HCT116 (cell line): ENCODE measurements around the gene ITGBL1. TPM values are rescaled to one million over a fixed set of nuclear protein-coding genes. Genes with fewer than 3 reads are reported as not detected.

Experiments used
- ATAC-seq: fragments of 200-7000 bp; cut with Tn5 transposase; 2 replicates; pipeline ENCODE4 v1.9.1; 2020; ENCODE audit warnings: mild to moderate bottlenecking, moderate library complexity
- BruUV-seq: library from RNA; stranded (reverse); fragments of 400-500 nt; replicated peaks from 2 replicates; lab custom pipeline; 2021; lab: Mats Ljungman, UMichigan
- CTCF ChIA-PET: fragments of 300-600 bp; sonication (Branson Sonifier 250); formaldehyde crosslinking; loops from one replicate; lab custom pipeline; 2021; ENCODE audit warnings: antibody characterized with exemption; lab: Charles Lee
- POLR2A ChIA-PET: fragments of 300-600, 350-600 bp; sonication (Branson Sonifier 250); formaldehyde crosslinking; loops from one replicate; lab custom pipeline; 2021; ENCODE audit warnings: antibody characterized with exemption; lab: Charles Lee
- RAD21 ChIA-PET, 2 experiments: fragments of 300-600 bp; sonication (Branson Sonifier 250); formaldehyde crosslinking; loops; one replicate each; lab custom pipeline; 2023; ENCODE audit warnings: low total read pairs in 2 of 2; ENCODE audit not compliant: uncharacterized antibody in 2 of 2, unreplicated experiment in 2 of 2, low non-redundant PET in 1 of 2; lab: Charles Lee
- DNase-seq: peaks from one replicate; pipeline ENCODE4 v3.0.0-alpha.2; 2010; ENCODE audit warnings: low read depth, low spot score
- H2AFZ ChIP-seq: fragments of 200-600 bp; shearing (Covaris generic), sonication (generic); 2 replicates; pipeline ENCODE4 v1.6.1; 2017; ENCODE audit warnings: low read depth, mixed run types, mixed read lengths, antibody characterized with exemption, low read length; ENCODE audit not compliant: poor library complexity, severe bottlenecking
- H3K27ac ChIP-seq: 2 replicates; pipeline ENCODE4 v1.5.1; 2012; ENCODE audit warnings: low read depth, low read length
- H3K27me3 ChIP-seq: fragments of 200-600 bp; sonication (generic); 2 replicates; pipeline ENCODE4 v1.6.1; 2016; ENCODE audit warnings: mixed run types, low read length, mixed read lengths; ENCODE audit not compliant: insufficient read depth
- H3K36me3 ChIP-seq, 2 experiments: fragments of 200-500 bp in 1 of 2; fragments of 200-600 bp in 1 of 2; sonication (Bioruptor generic) in 1 of 2; sonication (generic) in 1 of 2; 2 replicates each; pipeline versions ENCODE4 v1.5.1 to v1.6.1; 2014 to 2016; ENCODE audit warnings: low read length in 2 of 2, inconsistent platforms in 1 of 2, mixed read lengths in 1 of 2, mixed run types in 1 of 2; ENCODE audit not compliant: insufficient read depth in 2 of 2, control insufficient read depth in 1 of 2
- H3K4me1 ChIP-seq, 2 experiments: fragments of 200-600 bp in 1 of 2; sonication (generic) in 1 of 2; 2 replicates each; pipeline versions ENCODE4 v1.5.1 to v1.6.1; 2012 to 2017; ENCODE audit warnings: low read length in 2 of 2, inconsistent platforms in 1 of 2, mild to moderate bottlenecking in 1 of 2, mixed read lengths in 1 of 2, mixed run types in 1 of 2, moderate library complexity in 1 of 2; ENCODE audit not compliant: insufficient read depth in 2 of 2, control insufficient read depth in 1 of 2
- H3K4me2 ChIP-seq: fragments of 200-600 bp; sonication (generic); 2 replicates; pipeline ENCODE4 v1.6.1; 2017; ENCODE audit warnings: mixed run types, low read length, mixed read lengths
- H3K4me3 ChIP-seq, 2 experiments: fragments of 200-600 bp in 1 of 2; sonication (generic) in 1 of 2; replicated peaks in 1 of 2; 2 replicates each; pipeline ENCODE4 v1.5.1; 2011 to 2016; ENCODE audit warnings: low read length in 2 of 2, control low read depth in 1 of 2, low read depth in 1 of 2, mild to moderate bottlenecking in 1 of 2, mixed read lengths in 1 of 2, mixed run types in 1 of 2
- H3K79me2 ChIP-seq: fragments of 200-600 bp; sonication (generic); 2 replicates; pipeline ENCODE4 v1.6.1; 2017; ENCODE audit warnings: mild to moderate bottlenecking, mixed run types, low read length, moderate library complexity, mixed read lengths; ENCODE audit not compliant: insufficient read depth
- H3K9ac ChIP-seq: fragments of 200-600 bp; sonication (generic); 2 replicates; pipeline ENCODE4 v1.6.1; 2016; ENCODE audit warnings: low read length, mixed read lengths
- H3K9me2 ChIP-seq: fragments of 200-600 bp; sonication (generic), shearing (Covaris generic); 2 replicates; pipeline ENCODE4 v1.6.1; 2017; ENCODE audit warnings: mixed run types, mild to moderate bottlenecking, moderate library complexity; ENCODE audit not compliant: insufficient read depth
- H3K9me3 ChIP-seq, 2 experiments: fragments of 200-500 bp in 1 of 2; fragments of 200-600 bp in 1 of 2; sonication (Bioruptor generic) in 1 of 2; sonication (generic) in 1 of 2; 2 replicates each; pipeline ENCODE4 v1.6.1; 2014 to 2017; ENCODE audit warnings: low read length in 2 of 2, mixed read lengths in 2 of 2, inconsistent platforms in 1 of 2, low read depth in 1 of 2, mild to moderate bottlenecking in 1 of 2, mixed run types in 1 of 2, moderate library complexity in 1 of 2; ENCODE audit not compliant: control insufficient read depth in 1 of 2, insufficient read depth in 1 of 2
- H4K20me1 ChIP-seq: fragments of 200-600 bp; sonication (generic), shearing (Covaris generic); 2 replicates; pipeline ENCODE4 v1.6.1; 2017; ENCODE audit warnings: mixed run types, mild to moderate bottlenecking, moderate library complexity; ENCODE audit not compliant: insufficient read depth
- CBX3 ChIP-seq: IDR thresholded peaks from 2 replicates; pipeline ENCODE4 v1.6.1; 2012; ENCODE audit warnings: low read depth
- EGR1 ChIP-seq: IDR thresholded peaks from 2 replicates; pipeline ENCODE4 v1.6.1; 2012; ENCODE audit warnings: low read depth
- EZH2 ChIP-seq: fragments of 200-600 bp; sonication (generic); IDR thresholded peaks from 2 replicates; pipeline ENCODE4 v1.6.1; 2017; ENCODE audit warnings: antibody characterized with exemption, mixed run types
- JUND ChIP-seq: IDR thresholded peaks from 2 replicates; pipeline ENCODE4 v1.6.1; 2012
- POLR2AphosphoS5 ChIP-seq: IDR thresholded peaks from 2 replicates; pipeline ENCODE4 v1.6.1; 2011; ENCODE audit warnings: mild to moderate bottlenecking, low read depth, low read length, moderate library complexity
- RAD21 ChIP-seq: IDR thresholded peaks from 2 replicates; pipeline ENCODE4 v1.6.1; 2012; ENCODE audit warnings: low read depth, mild to moderate bottlenecking
- SIN3A ChIP-seq: IDR thresholded peaks from 2 replicates; pipeline ENCODE4 v1.6.1; 2012; ENCODE audit warnings: low read depth
- SP1 ChIP-seq: IDR thresholded peaks from 2 replicates; pipeline ENCODE4 v1.6.1; 2012; ENCODE audit warnings: low read depth
- SRF ChIP-seq: IDR thresholded peaks from 2 replicates; pipeline ENCODE4 v1.6.1; 2012; ENCODE audit warnings: low read depth
- YY1 ChIP-seq: IDR thresholded peaks from 2 replicates; pipeline ENCODE4 v1.6.1; 2011; ENCODE audit warnings: low read length, low read depth, moderate library complexity, mild to moderate bottlenecking; ENCODE audit not compliant: insufficient replicate concordance; ENCODE audit errors: extremely low read depth
- ZFX ChIP-seq: fragments of 450-650 bp; IDR thresholded peaks from 2 replicates; pipeline ENCODE4 v1.6.1; 2017
- ZNF274 ChIP-seq: fragments of 200-500 bp; sonication (Bioruptor generic); IDR thresholded peaks from 2 replicates; pipeline ENCODE4 v1.6.1; 2014; ENCODE audit warnings: mild to moderate bottlenecking, low read depth, low read length, inconsistent platforms
- intact Hi-C: fragments of 100-400 bp; cut with micrococcal nuclease; formaldehyde crosslinking; loops from 2 replicates; pipeline ENCODE4 v1.10.0; 2022
- total RNA-seq: library from RNA; stranded (reverse); gene quantifications from one replicate; pipeline ENCODE4 v1.2.1, GENCODE V29; 2021; ENCODE audit not compliant: unreplicated experiment
- TF ChIP-seq, protein P1 (sequence below): IDR thresholded peaks from 2 replicates; pipeline ENCODE4 v1.6.1; 2012
- TF ChIP-seq, protein P2 (sequence below): IDR thresholded peaks from 2 replicates; pipeline ENCODE4 v1.6.1; 2012
- TF ChIP-seq, protein P3 (sequence below): IDR thresholded peaks from 2 replicates; pipeline ENCODE4 v1.6.1; 2012; ENCODE audit warnings: low read depth

Gene ITGBL1
- total RNA-seq, 1 experiment from 2014 or later, result 0.66 TPM

DNA sequence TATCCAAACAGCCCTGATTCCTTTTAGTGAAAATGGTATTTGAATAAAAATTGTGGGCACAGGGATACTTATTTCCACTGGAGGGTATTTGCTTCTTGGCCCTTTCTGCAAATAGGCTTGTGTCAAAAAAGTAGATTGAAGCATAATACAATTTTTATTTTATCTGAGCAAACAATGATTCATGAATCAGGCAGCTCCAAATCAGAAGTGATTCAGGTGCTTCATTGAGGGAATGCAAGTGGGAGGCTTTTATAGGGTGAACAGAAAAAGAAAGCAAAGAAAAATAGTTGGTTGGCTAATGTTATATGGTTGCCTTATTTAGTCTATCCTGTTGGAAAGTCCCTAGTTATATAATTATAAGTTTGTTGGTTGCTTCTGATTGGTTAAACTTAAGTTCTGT lies 117.9 kb downstream of the ITGBL1 start:
- H3K27ac ChIP-seq, result no peak overlapping the region
- ChIA-PET CTCF (no interaction called here), RAD21 (no interaction called here)
- H3K9me2 ChIP-seq, result no peaks in the 10 kb centered on the region
- no peaks in the 10 kb centered on the region for H3K4me1 ChIP-seq
- H3K4me2 ChIP-seq, result no peak overlapping the region
- no peaks in the 10 kb centered on the region for H3K79me2 ChIP-seq
- no peak for ATAC-seq
- TF ChIP-seq JUND, result no peak
- TF ChIP-seq, all 23 proteins: peak for 0
- Histone ChIP-seq H3K9ac (no peak overlapping the region), H4K20me1 (no peaks in the 10 kb centered on the region), H3K36me3 (no peaks in the 10 kb centered on the region), H3K9me3 (no peaks in the 10 kb centered on the region; a peak in 1 of 4 replicates), H2AFZ (no peak overlapping the region), H3K27me3 (no peaks in the 10 kb centered on the region), H3K4me3 (no peak overlapping the region)
- no TSS peak for BruUV-seq
- no peak for DNase-seq
- intact Hi-C loops, result no loop called here
- POLR2A ChIA-PET, result no interaction called here

DNA sequence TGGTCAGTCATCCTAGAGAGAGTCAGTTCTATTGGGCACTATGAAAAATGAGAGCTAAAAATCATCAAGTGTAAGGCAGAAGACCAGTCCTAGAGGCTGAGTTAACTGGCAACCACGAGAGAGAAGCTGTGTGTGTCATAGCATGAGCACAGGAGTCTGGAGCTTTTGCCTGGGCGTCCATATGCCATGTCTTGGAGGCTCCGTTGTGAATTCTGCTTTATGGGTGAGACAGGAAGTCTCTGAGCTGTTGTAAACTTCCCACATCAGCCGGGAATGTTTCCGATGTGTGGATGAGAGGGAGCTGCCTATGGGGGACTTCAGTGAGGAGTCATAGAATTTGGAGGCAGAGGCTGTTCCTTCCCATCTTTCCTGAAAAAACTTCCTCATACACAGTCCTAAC lies 120.0 kb downstream of the ITGBL1 start:
- ATAC-seq (no peak), DNase-seq (no peak)
- Histone ChIP-seq H3K27me3 (no peaks in the 10 kb centered on the region), H3K9ac (no peak overlapping the region), H4K20me1 (no peaks in the 10 kb centered on the region), H3K9me2 (no peaks in the 10 kb centered on the region), H3K79me2 (no peaks in the 10 kb centered on the region), H3K27ac (no peak overlapping the region)
- intact Hi-C loops, result no loop called here
- TF ChIP-seq EZH2, result no peak
- no peak for TF ChIP-seq CBX3
- TF ChIP-seq POLR2AphosphoS5, result no peak
- TF ChIP-seq SRF, result no peak
- no peak for TF ChIP-seq EGR1
- TF ChIP-seq, protein P1, sequence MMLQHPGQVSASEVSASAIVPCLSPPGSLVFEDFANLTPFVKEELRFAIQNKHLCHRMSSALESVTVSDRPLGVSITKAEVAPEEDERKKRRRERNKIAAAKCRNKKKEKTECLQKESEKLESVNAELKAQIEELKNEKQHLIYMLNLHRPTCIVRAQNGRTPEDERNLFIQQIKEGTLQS, result no peak
- TF ChIP-seq SP1, result no peak
- TF ChIP-seq ZFX, result no peak
- TF ChIP-seq ZNF274, result no peak
- no peak for TF ChIP-seq YY1
- TF ChIP-seq, protein P2, sequence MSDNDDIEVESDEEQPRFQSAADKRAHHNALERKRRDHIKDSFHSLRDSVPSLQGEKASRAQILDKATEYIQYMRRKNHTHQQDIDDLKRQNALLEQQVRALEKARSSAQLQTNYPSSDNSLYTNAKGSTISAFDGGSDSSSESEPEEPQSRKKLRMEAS, result no peak
- no peak for TF ChIP-seq SIN3A
- no peak for TF ChIP-seq JUND
- TF ChIP-seq, protein P3, sequence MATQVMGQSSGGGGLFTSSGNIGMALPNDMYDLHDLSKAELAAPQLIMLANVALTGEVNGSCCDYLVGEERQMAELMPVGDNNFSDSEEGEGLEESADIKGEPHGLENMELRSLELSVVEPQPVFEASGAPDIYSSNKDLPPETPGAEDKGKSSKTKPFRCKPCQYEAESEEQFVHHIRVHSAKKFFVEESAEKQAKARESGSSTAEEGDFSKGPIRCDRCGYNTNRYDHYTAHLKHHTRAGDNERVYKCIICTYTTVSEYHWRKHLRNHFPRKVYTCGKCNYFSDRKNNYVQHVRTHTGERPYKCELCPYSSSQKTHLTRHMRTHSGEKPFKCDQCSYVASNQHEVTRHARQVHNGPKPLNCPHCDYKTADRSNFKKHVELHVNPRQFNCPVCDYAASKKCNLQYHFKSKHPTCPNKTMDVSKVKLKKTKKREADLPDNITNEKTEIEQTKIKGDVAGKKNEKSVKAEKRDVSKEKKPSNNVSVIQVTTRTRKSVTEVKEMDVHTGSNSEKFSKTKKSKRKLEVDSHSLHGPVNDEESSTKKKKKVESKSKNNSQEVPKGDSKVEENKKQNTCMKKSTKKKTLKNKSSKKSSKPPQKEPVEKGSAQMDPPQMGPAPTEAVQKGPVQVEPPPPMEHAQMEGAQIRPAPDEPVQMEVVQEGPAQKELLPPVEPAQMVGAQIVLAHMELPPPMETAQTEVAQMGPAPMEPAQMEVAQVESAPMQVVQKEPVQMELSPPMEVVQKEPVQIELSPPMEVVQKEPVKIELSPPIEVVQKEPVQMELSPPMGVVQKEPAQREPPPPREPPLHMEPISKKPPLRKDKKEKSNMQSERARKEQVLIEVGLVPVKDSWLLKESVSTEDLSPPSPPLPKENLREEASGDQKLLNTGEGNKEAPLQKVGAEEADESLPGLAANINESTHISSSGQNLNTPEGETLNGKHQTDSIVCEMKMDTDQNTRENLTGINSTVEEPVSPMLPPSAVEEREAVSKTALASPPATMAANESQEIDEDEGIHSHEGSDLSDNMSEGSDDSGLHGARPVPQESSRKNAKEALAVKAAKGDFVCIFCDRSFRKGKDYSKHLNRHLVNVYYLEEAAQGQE, result no peak
- TF ChIP-seq RAD21, result no peak
- TF ChIP-seq, all 23 proteins: peak for 0
- BruUV-seq, result no TSS peak
- Histone ChIP-seq H3K4me1 (no peaks in the 10 kb centered on the region), H3K4me3 (no peak overlapping the region), H3K4me2 (no peak overlapping the region), H2AFZ (no peak overlapping the region), H3K9me3 (peaks cover 0 to 3% of the 10 kb centered on the region in 2 experiments; a peak in 1 of 4 replicates), H3K36me3 (no peaks in the 10 kb centered on the region)
- POLR2A ChIA-PET, result no interaction called here
- RAD21 ChIA-PET, result no interaction called here
- CTCF ChIA-PET, result no interaction called here
